Bronchial epithelial cell (primary cell): ENCODE data around the gene BBX. TPM values are rescaled to one million over a fixed set of nuclear protein-coding genes. Genes with fewer than 3 reads are reported as not detected.

Source experiments
- DNase-seq: peaks from one replicate; pipeline ENCODE4 v3.0.0-alpha.2; 2010; ENCODE audit warnings: low read depth
- FAIRE-seq: peaks from 2 replicates; lab custom pipeline; 2011; peaks lifted over from hg19 to GRCh38; lab: Jason Lieb, UNC
- H3K27me3 ChIP-seq: 2 replicates; pipeline ENCODE4 v1.5.1; 2011; ENCODE audit warnings: low read length; ENCODE audit not compliant: control insufficient read depth, insufficient read depth
- H3K36me3 ChIP-seq: 2 replicates; pipeline ENCODE4 v1.5.1; 2011; ENCODE audit warnings: low read length; ENCODE audit not compliant: control insufficient read depth, insufficient read depth
- H3K4me3 ChIP-seq: 2 replicates; pipeline ENCODE4 v1.5.1; 2011; ENCODE audit warnings: mild to moderate bottlenecking, low read depth, low read length, control low read depth
- total RNA-seq: library from RNA; depleted of rRNA; stranded (reverse); fragments of >200 nt; gene quantifications from 2 replicates; pipeline ENCODE4 v1.2.1, GENCODE V29; 2014
- TF ChIP-seq, protein P1 (sequence below): IDR thresholded peaks from 2 replicates; pipeline ENCODE4 v1.5.1; 2011; ENCODE audit warnings: mild to moderate bottlenecking, moderate library complexity, low read length, control low read depth, inconsistent platforms; ENCODE audit not compliant: insufficient read depth, severe bottlenecking

BBX gene
- total RNA-seq, 1 donor from 2014 or later, result 49.5 TPM

DNA sequence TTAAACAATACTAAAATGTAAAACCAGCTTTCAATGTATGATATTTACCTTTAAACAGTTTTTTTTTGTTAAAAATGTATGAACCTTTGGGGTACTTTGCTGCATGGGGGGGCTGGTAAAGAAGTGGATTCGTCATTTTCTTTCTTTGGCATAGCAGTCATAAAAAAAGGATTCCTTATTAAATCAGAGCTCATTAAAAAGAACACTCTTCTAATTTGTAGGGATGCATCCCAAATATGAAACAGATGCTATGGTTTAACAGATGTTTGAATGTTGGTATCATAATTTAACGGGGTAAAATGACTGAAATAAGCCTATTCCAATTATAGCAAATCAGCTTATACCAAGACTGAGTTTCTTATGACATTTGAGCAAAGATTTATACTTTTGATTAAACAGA lies 234.4 kb downstream of the BBX start:
- TF ChIP-seq, protein P1, sequence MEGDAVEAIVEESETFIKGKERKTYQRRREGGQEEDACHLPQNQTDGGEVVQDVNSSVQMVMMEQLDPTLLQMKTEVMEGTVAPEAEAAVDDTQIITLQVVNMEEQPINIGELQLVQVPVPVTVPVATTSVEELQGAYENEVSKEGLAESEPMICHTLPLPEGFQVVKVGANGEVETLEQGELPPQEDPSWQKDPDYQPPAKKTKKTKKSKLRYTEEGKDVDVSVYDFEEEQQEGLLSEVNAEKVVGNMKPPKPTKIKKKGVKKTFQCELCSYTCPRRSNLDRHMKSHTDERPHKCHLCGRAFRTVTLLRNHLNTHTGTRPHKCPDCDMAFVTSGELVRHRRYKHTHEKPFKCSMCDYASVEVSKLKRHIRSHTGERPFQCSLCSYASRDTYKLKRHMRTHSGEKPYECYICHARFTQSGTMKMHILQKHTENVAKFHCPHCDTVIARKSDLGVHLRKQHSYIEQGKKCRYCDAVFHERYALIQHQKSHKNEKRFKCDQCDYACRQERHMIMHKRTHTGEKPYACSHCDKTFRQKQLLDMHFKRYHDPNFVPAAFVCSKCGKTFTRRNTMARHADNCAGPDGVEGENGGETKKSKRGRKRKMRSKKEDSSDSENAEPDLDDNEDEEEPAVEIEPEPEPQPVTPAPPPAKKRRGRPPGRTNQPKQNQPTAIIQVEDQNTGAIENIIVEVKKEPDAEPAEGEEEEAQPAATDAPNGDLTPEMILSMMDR, result no peak
- Histone ChIP-seq H3K4me3 (no peak overlapping the region), H3K36me3 (no peaks in the 10 kb centered on the region), H3K27me3 (no peaks in the 10 kb centered on the region)
- no peak for DNase-seq
- no peak for FAIRE-seq

DNA sequence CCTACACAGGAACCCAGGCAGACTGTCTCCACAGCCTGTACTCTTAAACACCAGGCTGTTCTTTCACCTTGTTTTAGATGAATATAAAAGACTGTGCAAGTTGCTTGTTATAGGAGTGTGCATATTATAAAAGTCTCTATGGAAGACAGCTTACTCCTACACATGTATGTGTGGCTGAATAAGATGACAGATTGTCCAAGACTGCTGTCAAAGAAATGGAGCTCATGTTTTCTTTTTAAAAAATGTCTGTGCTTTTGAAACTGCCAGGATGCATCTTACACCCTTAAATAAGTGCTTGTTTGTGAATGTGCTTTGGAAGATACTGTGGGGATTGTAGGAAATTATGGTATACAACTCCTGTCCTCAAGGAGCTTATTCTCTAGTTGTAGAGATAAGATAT lies 237.4 kb downstream of the BBX start:
- FAIRE-seq (no peak), DNase-seq (no peak)
- Histone ChIP-seq H3K36me3 (peaks cover under 1% of the 10 kb centered on the region), H3K4me3 (no peak overlapping the region), H3K27me3 (no peaks in the 10 kb centered on the region)
- TF ChIP-seq, protein P1, result no peak

DNA sequence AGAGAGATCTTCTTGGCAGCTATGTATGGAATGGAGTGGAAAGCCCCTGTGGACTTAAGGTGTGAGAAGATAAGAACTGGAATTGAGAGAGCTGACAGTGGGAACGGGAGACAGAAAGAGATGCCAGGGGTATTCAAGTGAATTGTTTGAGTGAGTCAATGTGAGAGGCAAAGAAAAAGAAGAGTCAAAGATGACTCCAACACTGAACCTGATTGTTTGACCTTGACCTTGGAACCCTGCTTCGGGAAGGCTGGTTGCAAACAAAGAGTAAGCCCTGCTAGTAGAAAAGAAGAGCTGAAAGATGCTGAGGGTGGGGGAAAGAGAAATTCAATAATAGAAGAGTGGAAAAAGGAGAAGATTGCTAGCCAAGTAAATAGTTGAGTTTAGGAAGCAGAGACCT lies 238.6 kb downstream of the BBX start:
- DNase-seq (no peak), FAIRE-seq (no peak)
- Histone ChIP-seq H3K27me3 (no peaks in the 10 kb centered on the region), H3K36me3 (peaks cover 2% of the 10 kb centered on the region), H3K4me3 (no peak overlapping the region)
- TF ChIP-seq, protein P1, result no peak

DNA sequence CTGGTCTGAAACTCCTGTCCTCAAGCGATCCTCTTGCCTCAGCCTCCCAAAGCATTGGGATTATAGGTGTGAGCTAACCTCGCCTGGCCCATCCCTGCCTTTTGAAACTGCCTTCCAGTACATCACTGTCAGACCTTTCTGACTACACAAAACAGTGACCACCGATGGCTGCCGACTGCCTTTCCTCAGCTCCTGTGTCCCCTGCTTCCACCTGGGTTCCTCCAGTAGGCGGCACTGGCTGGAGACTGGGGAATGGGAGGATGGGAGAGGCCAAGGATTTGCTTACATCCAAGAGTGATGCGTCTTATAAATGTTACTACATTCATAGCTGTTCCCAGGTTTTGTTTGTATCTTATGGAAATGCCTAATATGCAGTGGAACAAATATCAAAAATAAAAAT lies 242.8 kb downstream of the BBX start:
- no peaks in the 10 kb centered on the region for H3K27me3 ChIP-seq
- H3K36me3 ChIP-seq, result peaks cover 2% of the 10 kb centered on the region
- TF ChIP-seq, protein P1, result no peak
- DNase-seq, result no peak
- no peak overlapping the region for H3K4me3 ChIP-seq
- FAIRE-seq, result no peak

DNA sequence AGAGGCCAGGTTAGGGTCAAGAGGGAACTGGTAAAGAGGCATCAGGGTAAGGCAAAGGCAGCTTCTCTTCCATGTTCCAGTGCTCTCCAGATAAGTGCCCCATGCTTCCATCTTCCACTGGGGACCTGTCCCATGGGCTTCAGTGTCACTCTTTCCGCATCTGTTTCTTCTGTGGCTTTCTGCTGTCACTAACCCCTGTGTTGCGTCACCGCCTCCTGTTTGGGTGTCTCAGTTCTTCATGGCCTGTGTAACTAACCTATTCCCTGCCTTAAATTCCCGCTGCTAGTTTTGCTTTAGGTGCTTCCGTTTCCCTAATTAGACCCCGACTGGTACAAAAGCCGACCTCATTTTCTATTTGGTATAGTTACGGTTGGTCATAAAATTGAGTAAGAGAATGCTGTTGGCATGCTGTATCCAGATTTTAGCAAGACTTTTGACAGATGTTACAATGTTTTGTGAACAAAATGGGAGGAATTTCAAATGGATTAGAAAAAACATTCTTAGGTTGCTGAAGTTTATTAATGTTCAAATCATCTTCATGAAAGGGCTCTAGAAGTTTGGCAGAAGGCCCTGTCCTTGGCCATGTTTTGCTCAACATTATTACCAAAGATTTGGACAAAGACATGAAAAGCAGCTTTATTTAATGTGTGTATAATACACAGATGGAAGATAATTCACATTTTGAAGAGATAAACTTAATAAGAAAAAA lies 245.3 kb downstream of the BBX start:
- TF ChIP-seq, protein P1, result no peak
- DNase-seq, result no peak
- Histone ChIP-seq H3K4me3 (no peak overlapping the region), H3K36me3 (peaks cover 2% of the 10 kb centered on the region), H3K27me3 (no peaks in the 10 kb centered on the region)
- FAIRE-seq, result no peak

DNA sequence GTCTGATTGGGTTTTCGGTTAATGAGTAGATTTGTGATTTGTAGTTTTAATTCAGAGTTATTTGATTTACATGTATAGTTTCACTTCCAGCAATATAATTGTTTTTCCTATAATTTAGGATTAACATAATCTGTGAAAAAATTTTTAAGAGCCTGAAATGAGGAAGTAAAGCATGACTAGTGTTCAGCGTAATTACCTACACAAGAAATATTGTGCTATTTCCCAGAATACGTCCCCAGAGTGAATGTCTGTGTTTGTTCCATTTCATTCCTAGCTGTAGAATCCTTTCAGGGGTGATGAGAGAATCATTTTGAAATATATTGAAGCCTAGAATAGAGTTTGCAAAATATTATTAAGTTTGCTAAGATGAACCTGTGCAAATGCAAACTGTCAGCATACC lies 247.1 kb downstream of the BBX start:
- no peak overlapping the region for H3K4me3 ChIP-seq
- TF ChIP-seq, protein P1, result no peak
- H3K27me3 ChIP-seq, result no peaks in the 10 kb centered on the region
- DNase-seq (no peak), FAIRE-seq (no peak)
- peaks cover 7% of the 10 kb centered on the region for H3K36me3 ChIP-seq
